ENCODE results near the gene MAP4K1.

Gene MAP4K1
- total RNA-seq: 32.2 to 171 (median 132) reads per million in 9 experiments

- Mint-ChIP-seq H3K4me1 (ENCODE audit: low read depth in 2 of 2) (peaks cover 57 to 63% of the 10 kb centered on the region in 2 donors), H3K36me3 (ENCODE audit: insufficient read depth) (peaks cover 69% of the 10 kb centered on the region), H3K27ac (peak within 1 kb of the TSS; percentile 99 to 100), H3K27me3 (no peaks in the 10 kb centered on the region), H3K9me3 (no peaks in the 10 kb centered on the region), H3K4me3 (peak within 1 kb of the TSS; percentile 100)
- DNase-seq: peak; percentile 52 to 58 (median 55)
- ATAC-seq (replicated peaks): peak; percentile 65
Measured at GRCh38 chr19:38617764-38618589, at the start of gene MAP4K1. Gene MAP4K1 (minus strand): TSS chr19:38617953. CDS start chr19:38617895, 58 bp downstream.

- H3K4me3 Mint-ChIP-seq: peak overlapping the region; percentile 57 to 75
- H3K27ac Mint-ChIP-seq: peak overlapping the region; percentile 24 to 91
- ATAC-seq (replicated peaks) (peak; percentile 70), DNase-seq (peak in 2 of 3 experiments; percentile 31 to 37)
- peaks cover 77 to 82% of the 10 kb centered on the region in 2 donors for H3K4me1 Mint-ChIP-seq (ENCODE audit: low read depth in 2 of 2)
- no peaks in the 10 kb centered on the region for H3K27me3 Mint-ChIP-seq
- H3K36me3 Mint-ChIP-seq (ENCODE audit: insufficient read depth): peaks cover 16% of the 10 kb centered on the region
- no peaks in the 10 kb centered on the region for H3K9me3 Mint-ChIP-seq
Measured at GRCh38 chr19:38666663-38667511, 49.1 kb upstream of the MAP4K1 start.

GRCh38 chr19:38665950-38666662 is 48.4 kb upstream of the MAP4K1 start:
- Mint-ChIP-seq H3K4me3 (peak overlapping the region; percentile 57 to 75), H3K27ac (peak overlapping the region; percentile 24 to 91), H3K9me3 (no peaks in the 10 kb centered on the region)

GRCh38 chr19:38665219-38665931 is 47.6 kb upstream of the MAP4K1 start:
- DNase-seq (no peak), ATAC-seq (replicated peaks) (no peak)
- Mint-ChIP-seq H3K4me1 (ENCODE audit: low read depth in 2 of 2) (peaks cover 72 to 81% of the 10 kb centered on the region in 2 donors), H3K4me3 (peak overlapping the region; percentile 57 to 75), H3K36me3 (ENCODE audit: insufficient read depth) (peaks cover 16% of the 10 kb centered on the region), H3K9me3 (no peaks in the 10 kb centered on the region), H3K27me3 (no peaks in the 10 kb centered on the region), H3K27ac (peak overlapping the region; percentile 84 to 91)

More at GRCh38 chr19:38665950-38666662, 48.4 kb upstream of the MAP4K1 start:
- Mint-ChIP-seq H3K27me3 (no peaks in the 10 kb centered on the region), H3K4me1 (ENCODE audit: low read depth in 2 of 2) (peaks cover 72 to 77% of the 10 kb centered on the region in 2 donors), H3K36me3 (ENCODE audit: insufficient read depth) (peaks cover 16% of the 10 kb centered on the region)
- ATAC-seq (replicated peaks): no peak
- DNase-seq: no peak

- Mint-ChIP-seq H3K27ac (peak overlapping the region; percentile 84 to 91), H3K27me3 (no peaks in the 10 kb centered on the region), H3K4me3 (peak overlapping the region; percentile 57 to 76), H3K36me3 (ENCODE audit: insufficient read depth) (peaks cover 16% of the 10 kb centered on the region), H3K9me3 (no peaks in the 10 kb centered on the region), H3K4me1 (ENCODE audit: low read depth in 2 of 2) (peaks cover 72 to 81% of the 10 kb centered on the region in 2 donors)
- ATAC-seq (replicated peaks) (no peak), DNase-seq (no peak)
Measured at GRCh38 chr19:38664503-38665211, 46.9 kb upstream of the MAP4K1 start.

GRCh38 chr19:38663957-38664502 is 46.3 kb upstream of the MAP4K1 start:
- DNase-seq (peak in 2 of 3 experiments; percentile 39 to 51), ATAC-seq (replicated peaks) (peak; percentile 81)
- peaks cover 16% of the 10 kb centered on the region for H3K36me3 Mint-ChIP-seq (ENCODE audit: insufficient read depth)
- no peaks in the 10 kb centered on the region for H3K9me3 Mint-ChIP-seq
- H3K4me1 Mint-ChIP-seq (ENCODE audit: low read depth in 2 of 2): peaks cover 72 to 80% of the 10 kb centered on the region in 2 donors
- no peaks in the 10 kb centered on the region for H3K27me3 Mint-ChIP-seq
- H3K4me3 Mint-ChIP-seq: peak overlapping the region; percentile 57 to 76
- peak overlapping the region; percentile 84 to 91 for H3K27ac Mint-ChIP-seq

GRCh38 chr19:38663156-38663651 is 45.5 kb upstream of the MAP4K1 start:
- peak overlapping the region in 1 of 2 donors; percentile 20 for H3K4me3 Mint-ChIP-seq
- DNase-seq (no peak), ATAC-seq (replicated peaks) (no peak)
- H3K36me3 Mint-ChIP-seq (ENCODE audit: insufficient read depth): peaks cover 15% of the 10 kb centered on the region
- no peaks in the 10 kb centered on the region for H3K9me3 Mint-ChIP-seq
- peaks cover 71 to 78% of the 10 kb centered on the region in 2 donors for H3K4me1 Mint-ChIP-seq (ENCODE audit: low read depth in 2 of 2)
- H3K27ac Mint-ChIP-seq: peak overlapping the region in 1 of 2 donors; percentile 84
- H3K27me3 Mint-ChIP-seq: no peaks in the 10 kb centered on the region

- DNase-seq (no peak), ATAC-seq (replicated peaks) (no peak)
- Mint-ChIP-seq H3K27ac (peak overlapping the region; percentile 64 to 85), H3K4me1 (ENCODE audit: low read depth in 2 of 2) (peaks cover 76 to 79% of the 10 kb centered on the region in 2 donors), H3K36me3 (ENCODE audit: insufficient read depth) (peaks cover 17% of the 10 kb centered on the region), H3K27me3 (no peaks in the 10 kb centered on the region), H3K4me3 (no peak overlapping the region), H3K9me3 (no peaks in the 10 kb centered on the region)
Measured at GRCh38 chr19:38662537-38663155, 44.9 kb upstream of the MAP4K1 start.

- ATAC-seq (replicated peaks) (no peak), DNase-seq (no peak)
- Mint-ChIP-seq H3K27ac (peak overlapping the region; percentile 64 to 85), H3K9me3 (no peaks in the 10 kb centered on the region), H3K36me3 (ENCODE audit: insufficient read depth) (peaks cover 22% of the 10 kb centered on the region), H3K27me3 (no peaks in the 10 kb centered on the region), H3K4me3 (no peak overlapping the region), H3K4me1 (ENCODE audit: low read depth in 2 of 2) (peaks cover 78 to 79% of the 10 kb centered on the region in 2 donors)
Measured at GRCh38 chr19:38661996-38662395, 44.2 kb upstream of the MAP4K1 start.

GRCh38 chr19:38661136-38661535 is 43.4 kb upstream of the MAP4K1 start:
- Mint-ChIP-seq H3K4me1 (ENCODE audit: low read depth in 2 of 2) (peaks cover 75 to 81% of the 10 kb centered on the region in 2 donors), H3K36me3 (ENCODE audit: insufficient read depth) (peaks cover 30% of the 10 kb centered on the region), H3K9me3 (no peaks in the 10 kb centered on the region), H3K4me3 (no peak overlapping the region), H3K27me3 (no peaks in the 10 kb centered on the region), H3K27ac (peak overlapping the region; percentile 80 to 87)
- DNase-seq: no peak
- ATAC-seq (replicated peaks): no peak

GRCh38 chr19:38660724-38661123 is 43.0 kb upstream of the MAP4K1 start:
- H3K4me1 Mint-ChIP-seq (ENCODE audit: low read depth in 2 of 2): peaks cover 75 to 81% of the 10 kb centered on the region in 2 donors
- H3K27me3 Mint-ChIP-seq: no peaks in the 10 kb centered on the region
- peak overlapping the region; percentile 46 to 56 for H3K4me3 Mint-ChIP-seq
- ATAC-seq (replicated peaks) (no peak), DNase-seq (no peak)
- H3K27ac Mint-ChIP-seq: peak overlapping the region; percentile 80 to 87
- H3K9me3 Mint-ChIP-seq: no peaks in the 10 kb centered on the region
- H3K36me3 Mint-ChIP-seq (ENCODE audit: insufficient read depth): peaks cover 29% of the 10 kb centered on the region
